K562 (cell line): ENCODE results near the gene GALNT18.

Source experiments
- KLF16 ChIP-seq: IDR thresholded peaks from 2 replicates; pipeline ENCODE4 v1.6.1; 2016; ENCODE audit warnings: antibody characterized with exemption
- MNT ChIP-seq, 2 experiments: fragments of 450-650 bp; conservative IDR thresholded peaks; 2 replicates each; pipeline ENCODE4 v1.6.1; 2017; ENCODE audit warnings: mild to moderate bottlenecking in 2 of 2, moderate library complexity in 2 of 2
- NBN ChIP-seq: fragments of 450-650 bp; IDR thresholded peaks from 2 replicates; pipeline ENCODE4 v1.6.1; 2016; ENCODE audit warnings: low read depth, mild to moderate bottlenecking
- ZNF592 ChIP-seq: fragments of 450-650 bp; IDR thresholded peaks from 2 replicates; pipeline ENCODE4 v1.6.1; 2017; ENCODE audit warnings: antibody characterized with exemption, mild to moderate bottlenecking

DNA sequence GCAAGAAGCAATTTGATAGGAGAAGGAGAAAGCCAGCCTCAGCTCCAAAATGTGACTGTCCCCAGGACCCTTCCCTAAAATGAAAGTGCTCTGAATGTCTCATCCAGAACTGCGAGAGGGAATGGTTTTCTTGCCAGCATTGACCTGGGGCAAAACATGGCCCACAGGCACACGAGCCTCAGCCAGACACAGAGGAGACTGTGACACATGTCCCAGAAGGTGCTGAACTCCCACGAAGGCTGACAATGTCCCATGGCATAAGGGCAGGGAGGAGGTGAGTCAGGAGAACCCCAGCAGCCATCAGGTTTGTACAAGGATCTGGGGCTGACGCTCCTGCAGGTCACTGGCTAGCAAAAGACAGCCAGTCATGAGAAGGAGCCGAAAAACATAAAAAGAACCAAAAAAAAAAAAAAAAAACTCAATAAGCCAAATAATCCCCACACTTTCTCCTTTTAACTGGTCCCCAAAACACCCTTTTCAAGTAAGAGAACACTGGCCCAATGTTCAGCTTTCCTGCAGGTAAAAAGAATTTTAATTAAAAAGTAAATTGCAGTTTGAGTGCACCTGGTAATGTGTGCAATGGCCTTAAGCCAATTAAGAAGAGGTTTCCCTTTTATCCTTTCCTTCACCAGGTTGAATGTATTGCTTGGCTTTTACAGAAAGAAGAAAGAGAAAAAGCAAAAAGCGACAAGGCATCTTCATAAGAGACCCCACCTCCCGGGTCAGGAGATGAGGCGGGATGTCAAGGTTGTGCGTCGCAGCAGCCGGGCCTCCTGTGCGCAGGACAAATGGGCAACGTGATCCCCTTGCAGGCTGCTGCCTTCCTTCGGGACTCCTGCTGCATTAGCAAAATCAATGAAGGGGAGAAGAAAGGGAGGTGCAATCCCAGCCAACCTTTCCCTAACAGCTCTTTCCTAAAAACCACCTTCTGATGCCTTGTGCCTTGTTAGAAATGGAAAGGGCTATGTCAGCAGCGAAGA is 43.6 kb downstream of the GALNT18 start:
- TF ChIP-seq ZNF592 (no peak), NBN (no peak), KLF16 (no peak), MNT (conservative IDR thresholded peaks at IDR 0.05) (no peak)
